Measurements from ENCODE around the gene ZNF521.

ZNF521 gene

DNA sequence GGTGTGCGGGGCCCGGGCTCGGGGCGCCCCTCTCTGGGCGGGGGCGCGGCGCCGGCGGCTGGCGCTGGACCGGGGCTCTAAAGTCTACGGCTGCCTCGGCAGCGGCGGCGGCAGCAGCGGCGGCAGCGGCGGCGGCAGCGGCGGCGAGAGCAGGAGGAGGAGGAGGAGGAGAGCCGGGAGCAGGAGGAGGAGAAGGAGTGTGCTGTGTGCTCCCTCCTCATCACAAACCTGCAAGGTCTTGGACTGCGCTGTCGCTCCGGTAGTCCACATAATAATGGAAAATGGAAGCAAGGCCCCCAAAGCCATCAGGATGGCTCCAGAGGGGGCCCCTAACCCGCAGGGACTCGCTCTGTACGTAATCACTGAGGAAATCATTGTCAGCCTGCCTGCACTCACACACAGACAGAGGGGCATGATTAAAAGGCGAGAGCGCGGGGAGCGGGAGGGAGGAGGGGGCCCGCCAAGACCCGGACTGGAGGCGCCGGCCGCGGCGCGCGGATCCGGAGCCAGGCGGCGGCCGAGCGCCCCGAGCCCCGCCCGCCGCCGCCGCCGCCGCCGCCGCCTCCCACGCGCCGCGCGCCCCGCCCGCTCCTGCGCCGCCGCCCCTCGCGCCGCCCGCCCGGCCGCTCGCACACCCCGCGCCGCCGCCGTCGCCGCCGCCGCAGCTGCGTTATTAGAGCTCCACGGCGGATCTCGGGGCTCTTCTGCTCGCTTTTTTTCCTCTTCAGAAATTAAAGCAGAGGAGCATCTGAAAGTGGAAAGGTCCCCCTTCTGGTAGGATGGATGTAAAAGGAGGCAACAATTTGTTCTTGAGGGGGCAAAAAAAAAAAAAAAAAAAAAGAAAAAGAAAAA lies at the start of gene ZNF521:
Gene ZNF521, minus strand, starts transcription at position 390 of the 852 bp plus-strand sequence. CDS start 1,220 bp downstream, outside the sequence.
- DNase-seq (ENCODE audit: low read depth) = peak; percentile 42

DNA sequence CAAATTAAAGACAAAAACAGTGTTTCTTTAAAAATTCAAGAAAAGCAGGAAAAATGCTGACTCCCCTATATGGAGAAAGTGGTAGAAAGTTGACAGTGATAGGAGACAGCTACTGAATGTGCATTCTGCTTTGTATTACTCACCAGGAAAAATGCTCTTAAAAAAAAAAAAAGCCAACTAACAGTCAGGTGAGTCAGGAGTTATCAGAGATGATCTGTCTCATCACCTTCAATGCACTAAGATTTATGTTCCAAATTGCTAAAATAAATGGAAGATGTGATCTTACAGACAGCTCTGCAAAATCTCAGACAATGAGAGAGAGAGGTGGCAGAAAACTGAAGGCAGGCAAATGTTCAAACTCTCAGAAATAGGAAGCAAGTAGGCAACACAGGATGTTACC lies 47.6 kb upstream of the ZNF521 start:
- DNase-seq (ENCODE audit: low read depth) = peak; percentile 20

DNA sequence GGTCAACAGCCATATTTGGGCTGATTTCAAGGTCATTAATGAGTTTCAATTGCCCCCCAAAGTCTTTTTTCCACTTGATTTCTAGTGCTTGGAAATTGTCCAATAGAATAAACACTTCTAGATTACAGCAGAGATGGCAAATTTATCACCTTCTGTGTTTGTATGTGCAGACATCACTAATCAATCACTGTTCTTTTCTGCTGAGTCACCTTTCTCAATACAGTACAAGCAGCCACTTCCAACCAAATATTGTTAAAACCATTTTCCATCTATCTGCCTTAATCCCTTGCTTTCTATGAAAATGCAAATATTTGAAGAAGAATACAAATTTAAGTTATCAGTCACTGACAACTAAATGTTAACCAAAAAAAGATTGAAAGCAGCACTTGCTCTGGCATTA lies 40.2 kb upstream of the ZNF521 start:
- DNase-seq (ENCODE audit: low read depth) = no peak

DNA sequence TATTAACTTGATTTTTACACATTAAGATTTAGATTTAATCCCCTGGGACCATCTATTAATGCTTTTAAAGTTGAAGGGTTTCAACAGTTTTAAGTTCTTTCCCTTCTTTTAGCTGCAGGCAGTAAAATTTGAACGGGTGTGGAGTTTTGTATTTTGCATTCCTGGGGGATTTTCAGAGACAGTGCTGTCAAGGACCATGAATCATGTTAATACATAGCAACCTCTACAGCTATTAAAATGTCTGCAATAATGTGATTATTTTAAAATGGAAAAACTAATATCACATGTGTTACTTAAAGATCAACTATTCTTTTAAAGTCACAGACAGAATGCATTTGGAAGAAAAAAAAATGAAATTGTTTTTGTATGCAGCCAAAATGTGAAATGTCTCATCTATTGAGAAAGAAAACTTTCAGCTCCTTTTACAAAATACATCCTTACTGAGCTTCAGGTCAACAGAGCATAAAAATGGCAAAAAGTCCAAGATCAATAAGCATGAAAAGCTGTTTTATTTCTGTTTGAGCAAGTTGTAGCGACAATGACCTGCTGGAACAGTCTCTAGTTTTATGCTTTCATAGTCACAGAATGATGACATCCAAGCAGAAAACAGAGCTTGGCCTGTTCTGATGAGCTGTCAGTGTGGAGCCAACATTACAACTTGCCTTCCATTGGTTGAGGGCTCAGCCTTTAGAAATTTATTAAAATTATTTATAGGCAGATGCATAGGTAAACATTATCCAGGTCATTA lies 21.6 kb upstream of the ZNF521 start:
- no peak for DNase-seq (ENCODE audit: low read depth)

DNA sequence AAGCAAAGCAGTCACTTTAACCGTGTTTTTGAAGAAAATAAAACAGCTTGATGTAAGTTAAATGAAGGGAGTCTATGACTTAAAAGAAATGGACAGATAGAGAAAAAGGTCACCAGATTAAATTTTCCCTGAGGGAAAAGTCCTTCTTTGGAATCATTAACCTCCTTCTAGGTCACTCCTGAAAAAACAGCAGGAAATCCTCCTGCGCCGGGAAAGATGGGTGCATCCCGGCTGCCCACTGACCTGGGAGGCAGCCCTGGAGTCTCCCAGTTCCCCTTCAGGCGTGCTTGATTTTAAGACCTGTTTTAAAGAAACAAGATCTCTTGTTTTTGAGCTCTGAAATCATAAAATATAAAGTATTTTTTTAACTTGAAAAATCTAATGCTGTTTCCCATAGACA lies 18.4 kb upstream of the ZNF521 start:
- DNase-seq (ENCODE audit: low read depth) = no peak

DNA sequence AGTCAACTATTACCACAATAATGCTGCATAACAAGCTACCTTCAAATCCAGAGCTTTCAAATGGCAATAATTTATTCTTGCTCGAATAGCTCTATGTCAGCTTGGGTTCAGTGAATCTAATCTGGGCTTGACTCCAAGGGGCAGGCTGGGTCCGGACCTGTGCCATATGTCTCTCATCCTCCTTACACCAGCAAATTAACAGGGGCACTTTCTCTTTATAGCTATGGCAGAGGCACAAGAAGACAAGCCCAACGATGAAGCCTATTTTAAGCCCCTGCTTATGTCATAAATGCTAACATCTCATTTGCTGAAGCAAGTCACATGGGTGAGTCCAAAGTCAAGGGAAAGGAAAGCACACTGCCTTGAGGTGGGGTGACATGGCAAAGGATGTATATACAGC lies 13.3 kb upstream of the ZNF521 start:
- no peak for DNase-seq (ENCODE audit: low read depth)

DNA sequence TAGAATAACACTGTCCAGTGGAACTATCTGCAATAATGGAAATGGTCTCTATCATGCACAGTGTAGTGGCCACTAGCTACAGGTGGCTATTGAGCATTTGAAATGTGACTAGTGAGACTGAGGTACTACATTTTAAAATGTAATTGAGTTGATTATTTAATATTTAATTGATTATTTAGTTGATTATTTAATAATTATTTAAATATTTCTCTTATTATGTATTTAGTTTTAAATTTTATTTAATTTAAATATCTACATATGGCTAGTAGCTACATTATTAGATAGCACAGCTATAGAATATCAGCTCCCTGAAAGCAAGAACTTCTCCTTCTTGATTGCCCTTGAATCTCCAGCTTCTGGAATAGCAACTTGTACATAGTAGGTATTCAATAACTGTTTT lies 12.8 kb upstream of the ZNF521 start:
- no peak for DNase-seq (ENCODE audit: low read depth)

DNA sequence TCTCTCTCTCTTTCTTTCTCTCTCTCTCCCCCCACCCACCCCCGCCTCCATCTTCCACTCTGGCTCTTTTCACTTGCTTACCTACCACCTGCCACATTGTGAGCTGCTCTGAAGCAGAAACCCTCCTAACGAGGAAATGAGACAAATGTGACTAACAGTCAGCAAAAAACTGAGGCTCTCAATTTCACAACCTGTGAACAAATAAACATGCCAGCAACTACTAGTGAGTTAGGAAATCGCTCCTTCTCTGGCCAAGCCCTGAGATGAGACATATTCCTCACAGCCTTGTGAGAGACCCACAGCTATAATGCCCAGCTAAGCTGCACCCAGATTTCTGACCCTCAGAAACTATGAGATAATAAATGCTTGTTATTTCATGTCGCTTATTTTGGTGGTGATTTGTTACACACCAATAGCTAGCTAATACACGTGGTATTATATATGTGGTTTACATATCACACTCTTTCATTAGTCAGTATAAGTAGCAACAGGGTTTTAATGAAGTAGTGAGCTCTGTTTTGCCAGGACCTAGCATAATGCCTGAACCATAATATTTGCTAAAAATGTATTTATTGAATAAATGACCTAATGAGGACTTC lies 8.4 kb upstream of the ZNF521 start:
- no peak for DNase-seq (ENCODE audit: low read depth)

DNA sequence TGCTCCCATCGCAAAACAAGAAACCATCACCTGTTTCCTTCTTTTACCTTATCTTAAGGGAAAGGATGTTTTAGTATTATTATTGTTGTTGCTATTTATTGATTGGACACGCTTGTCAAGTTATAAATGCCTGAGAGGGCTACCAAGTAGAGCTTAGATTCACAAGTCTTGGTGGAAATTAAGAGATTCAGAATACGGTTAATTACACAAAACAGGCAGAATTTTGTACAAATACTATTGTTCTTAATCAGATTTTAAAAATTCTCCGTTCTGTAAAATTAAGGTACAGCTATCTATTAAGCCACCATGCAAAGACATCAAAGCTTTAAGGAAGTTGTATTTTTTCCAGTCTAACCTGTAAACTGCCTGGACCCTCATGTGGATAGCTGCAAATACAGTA lies 1.1 kb upstream of the ZNF521 start:
- DNase-seq (ENCODE audit: low read depth) = no peak

DNA sequence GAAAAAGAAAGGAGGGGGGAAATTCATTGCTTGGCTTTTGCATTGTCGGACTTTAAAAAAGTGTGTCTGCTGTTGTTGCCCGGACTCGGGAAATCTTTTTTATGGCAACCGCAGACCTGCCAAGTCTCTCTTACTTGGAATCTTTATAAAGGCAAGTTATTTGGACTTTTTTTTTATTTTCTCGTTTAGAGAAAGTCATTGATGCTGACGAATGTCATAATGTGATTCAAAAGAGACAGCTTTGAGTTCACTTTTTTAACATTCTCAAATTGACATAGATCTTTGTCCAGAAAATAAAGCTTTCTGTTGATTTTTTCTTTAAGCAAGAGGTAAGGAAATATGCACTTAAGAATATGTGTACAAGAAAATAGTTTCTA lies 651 bp upstream of the ZNF521 start:
- no peak for DNase-seq (ENCODE audit: low read depth)

DNA sequence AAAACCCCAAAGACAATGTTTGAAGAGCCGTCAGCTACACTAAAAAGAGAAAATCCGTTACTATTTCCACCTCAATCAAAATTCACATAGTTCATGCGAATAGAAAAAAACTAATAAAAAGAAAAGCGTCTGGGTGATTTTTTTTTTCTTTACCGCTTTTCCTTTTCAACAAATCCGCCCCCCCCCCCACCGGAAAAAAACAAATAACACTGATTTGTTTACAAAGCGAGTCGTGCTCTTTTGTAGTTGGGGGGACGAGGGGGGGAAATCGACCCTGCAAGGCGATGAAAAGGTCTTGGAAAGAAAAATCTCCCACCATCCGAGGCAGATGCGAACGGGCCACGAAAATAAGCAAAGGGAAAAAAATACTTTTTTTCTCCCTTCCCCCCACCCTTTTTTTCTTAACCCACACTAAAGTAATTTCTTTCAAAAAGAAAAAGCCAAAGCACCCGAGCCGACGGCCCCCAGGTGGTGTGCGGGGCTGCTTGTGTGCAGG lies 638 bp downstream of the ZNF521 start:
- no peak for DNase-seq (ENCODE audit: low read depth)

DNA sequence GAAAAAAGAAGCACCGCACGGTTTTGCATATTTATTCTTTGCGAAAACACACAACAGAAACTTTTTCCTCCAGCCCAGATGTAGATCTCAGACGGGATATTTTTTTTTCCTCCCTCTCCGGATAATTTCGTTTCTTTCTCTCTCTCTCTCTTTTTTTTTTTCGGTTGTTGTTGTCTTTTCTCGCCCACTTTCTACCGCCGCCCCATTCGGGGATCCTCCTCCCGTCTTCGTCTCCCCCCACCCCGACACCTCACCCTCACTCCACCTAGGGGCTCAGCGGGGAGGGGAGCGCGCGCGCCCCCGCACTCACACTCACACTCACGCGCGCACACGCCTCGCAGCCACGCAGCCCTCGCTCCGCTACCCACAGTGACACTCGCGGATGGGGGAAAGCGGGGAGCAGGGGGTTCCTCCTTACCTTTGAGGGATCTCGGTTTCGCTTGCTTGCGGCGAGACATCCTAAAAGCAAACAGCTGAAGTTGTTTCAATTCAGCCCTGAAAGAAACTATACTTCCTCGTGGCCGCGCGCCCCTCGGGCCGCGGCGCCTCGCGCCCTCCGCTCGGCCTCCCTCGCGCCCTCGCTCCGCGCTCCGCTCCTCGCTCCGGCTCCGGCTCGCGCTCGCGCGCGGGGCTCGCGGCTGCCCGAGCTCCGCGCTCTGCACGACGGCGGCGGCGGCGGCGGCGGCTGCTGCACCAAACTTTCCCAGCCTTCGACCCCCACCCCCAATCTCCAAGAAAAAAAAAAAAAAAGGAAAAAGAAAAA lies 1.3 kb downstream of the ZNF521 start:
- DNase-seq (ENCODE audit: low read depth) = peak; percentile 4

DNA sequence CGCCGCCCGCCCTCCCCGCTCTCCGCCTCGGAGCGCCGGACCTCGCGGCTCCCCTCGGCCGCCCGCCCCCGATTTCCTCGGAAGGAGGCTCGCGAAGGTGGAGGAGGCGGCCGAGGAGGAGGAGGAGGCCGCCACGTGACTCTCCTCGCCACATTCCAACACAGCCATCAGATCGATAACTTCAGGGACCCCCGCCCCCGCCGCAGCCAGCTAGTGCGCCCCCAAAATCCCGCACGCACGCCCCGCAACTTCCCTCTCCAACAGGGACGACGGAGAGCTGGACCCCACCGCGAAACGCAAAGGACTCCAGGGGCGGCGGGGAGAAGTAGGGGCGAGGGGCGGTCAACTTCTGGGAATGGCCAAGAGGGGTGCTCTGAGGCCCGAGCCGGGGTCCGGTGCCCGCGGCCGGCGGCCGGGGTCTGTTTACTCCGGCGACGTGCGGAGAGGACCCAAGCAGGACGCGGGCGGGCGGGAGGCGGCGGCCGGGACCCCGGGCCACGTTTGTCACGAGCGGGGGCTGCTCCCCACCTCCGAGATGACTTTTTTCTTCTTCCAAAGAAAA lies 2.0 kb downstream of the ZNF521 start:
- no peak for DNase-seq (ENCODE audit: low read depth)

DNA sequence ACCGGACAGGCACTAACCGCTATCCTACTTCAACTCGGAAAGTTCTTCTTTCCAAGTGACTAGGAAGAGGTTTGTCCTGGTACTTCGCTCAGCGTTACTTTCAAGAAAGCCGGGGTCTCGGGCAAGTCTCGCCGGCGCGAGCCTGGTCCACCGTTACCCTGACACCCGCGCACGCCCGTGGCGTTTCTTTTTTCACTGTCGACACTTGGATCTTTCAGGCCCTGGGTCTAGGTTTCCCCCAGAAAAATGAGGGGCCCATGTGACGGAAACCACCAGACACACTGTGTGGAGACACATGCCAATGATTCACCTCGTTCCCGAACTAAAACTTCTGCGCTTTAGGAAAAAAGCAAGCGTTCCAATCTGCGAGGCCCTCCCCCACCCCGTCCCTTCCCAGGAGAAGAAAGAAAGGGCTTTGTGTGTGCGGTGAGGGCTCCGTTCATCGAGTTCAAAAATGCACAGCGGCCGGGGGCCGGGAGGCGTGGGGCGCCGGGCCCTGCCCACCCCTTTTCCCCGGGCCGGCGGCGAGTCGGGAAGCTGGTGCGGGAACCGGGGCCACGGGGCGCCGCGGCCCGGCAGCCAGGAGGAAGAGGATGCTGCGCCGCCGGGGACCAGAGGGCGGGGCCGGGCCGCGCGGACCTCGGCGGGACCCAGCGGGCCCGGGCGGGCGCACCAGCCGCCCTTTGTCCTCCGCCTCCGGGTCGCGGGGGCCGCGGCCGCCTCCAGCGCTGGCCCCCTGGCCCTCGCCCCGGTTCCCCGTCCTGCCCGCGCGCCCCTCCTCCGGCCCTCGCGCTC lies 2.6 kb downstream of the ZNF521 start:
- peak; percentile 18 for DNase-seq (ENCODE audit: low read depth)

DNA sequence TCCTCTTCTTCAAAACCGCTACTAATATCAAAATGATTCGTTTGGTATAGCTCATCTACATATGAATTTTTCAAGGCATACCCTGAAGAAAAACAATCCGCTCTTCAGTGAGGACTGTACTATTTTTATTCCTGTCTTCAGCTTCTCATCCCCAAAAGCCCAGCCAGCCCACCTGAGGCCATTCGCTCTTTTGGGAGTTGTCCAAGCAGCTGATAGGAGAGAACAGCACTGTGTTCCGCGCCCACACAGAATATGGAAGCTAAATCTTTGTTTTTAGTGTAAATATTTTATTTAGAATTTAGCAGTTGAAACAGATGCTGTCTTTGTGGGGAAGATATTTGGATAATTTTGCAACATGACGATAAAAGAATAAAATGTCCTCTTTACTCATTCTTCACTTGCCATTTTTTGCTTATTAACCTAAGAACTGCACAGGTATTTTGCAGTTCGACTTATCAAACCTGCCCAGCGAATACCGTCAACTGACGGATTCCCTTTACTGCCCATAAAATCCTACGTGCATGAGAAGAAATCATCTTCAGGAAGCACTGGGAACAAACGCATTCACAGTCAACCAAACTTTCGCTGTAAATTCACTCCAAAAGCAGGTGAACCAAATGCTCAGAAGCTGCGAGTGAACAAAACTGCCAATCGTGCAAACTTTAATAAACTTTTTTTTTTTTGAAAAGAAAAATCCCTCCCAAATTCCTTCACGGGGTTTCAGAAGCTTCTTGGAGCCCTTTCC lies 3.4 kb downstream of the ZNF521 start:
- DNase-seq (ENCODE audit: low read depth) = no peak

DNA sequence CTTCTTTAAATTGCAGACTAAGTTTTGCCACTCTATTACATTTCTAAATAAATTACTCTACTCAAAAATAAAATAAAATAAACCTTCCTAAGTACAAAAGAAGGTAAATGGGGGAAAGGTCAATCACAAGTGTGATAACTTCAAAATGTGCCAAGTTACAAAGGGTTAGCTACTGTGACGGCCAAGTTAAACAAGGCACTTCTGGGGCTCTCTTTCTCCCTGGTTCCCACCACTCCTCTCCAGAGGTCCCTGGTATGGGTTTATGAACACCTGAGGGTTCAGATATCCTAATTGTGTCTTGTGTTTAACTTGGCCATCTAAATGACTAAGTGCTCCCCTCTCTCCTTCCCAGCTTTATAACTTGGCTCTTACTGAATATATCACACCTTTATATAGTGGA lies 5.4 kb downstream of the ZNF521 start:
- no peak for DNase-seq (ENCODE audit: low read depth)

DNA sequence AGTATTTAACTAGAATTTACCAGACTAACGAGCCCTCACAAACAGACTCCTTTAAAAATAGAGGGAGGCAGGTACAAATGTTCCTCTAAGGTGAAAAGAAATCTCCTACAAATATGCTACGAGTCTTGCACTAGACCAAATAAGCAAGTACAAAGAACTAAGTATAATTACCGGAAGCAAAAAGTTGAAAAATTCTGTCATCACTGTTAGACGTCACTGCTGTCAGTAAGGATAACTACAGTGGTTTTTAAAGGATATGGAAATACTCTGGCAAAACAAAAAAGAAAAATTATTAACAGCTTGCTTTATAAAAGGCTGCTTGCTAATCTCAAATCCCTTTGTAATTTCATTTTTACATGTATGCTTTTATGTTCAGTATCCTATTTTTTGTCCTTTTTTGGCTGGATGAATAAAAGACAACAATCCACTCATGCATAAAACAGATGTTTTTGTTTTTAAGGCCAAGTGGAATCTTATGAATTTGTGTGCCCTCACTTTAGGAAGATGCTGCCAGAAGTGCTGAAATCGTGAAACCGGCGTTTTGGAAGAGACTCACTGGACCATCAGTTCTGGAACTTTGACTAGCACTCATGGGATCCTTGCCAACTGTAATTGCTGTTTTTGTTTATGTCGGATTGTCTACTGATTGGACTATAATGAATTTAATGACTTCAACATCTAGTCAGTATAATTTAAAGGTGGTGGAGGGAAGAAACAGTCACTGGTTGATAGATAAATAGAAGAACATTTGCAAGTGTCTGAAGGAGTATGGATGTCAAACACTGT lies 6.7 kb downstream of the ZNF521 start:
- no peak for DNase-seq (ENCODE audit: low read depth)

DNA sequence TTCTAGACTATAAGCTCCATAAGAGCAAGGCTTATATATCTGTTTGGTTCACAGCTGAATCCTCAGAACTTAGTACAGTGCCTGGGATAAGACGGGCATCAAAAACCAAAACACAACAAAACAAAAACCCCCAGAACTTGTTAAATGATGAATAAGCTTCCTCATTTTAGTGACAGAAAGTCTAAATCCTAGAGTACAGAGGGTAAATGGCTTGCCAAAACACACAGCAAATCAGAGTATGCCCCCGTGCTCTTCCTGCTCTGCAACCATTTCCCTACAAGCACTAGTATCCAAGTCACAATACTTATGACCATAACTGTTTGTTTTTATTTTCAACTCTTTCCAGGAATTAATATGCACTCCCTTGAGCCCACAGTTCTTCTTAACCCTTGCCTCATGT lies 10.1 kb downstream of the ZNF521 start:
- DNase-seq (ENCODE audit: low read depth) = no peak

DNA sequence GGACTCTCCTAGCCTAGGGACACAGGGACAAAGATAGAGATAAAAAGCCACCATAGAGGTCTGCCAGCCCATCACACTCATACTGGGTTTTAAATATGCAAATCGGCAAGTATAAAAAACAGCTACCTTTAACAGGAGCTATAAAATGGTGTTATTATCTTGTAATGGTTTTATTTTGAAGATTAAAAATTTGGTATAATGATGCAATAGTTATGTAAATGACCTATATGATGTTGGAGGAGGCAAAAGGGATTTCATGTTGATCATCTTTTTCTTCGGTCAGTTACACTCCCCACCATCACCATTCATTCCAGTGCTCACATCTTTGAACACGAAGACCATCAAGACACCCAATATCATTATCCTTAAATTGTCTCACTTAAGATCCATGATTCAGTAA lies 11.2 kb downstream of the ZNF521 start:
- DNase-seq (ENCODE audit: low read depth) = no peak
